ENCODE data around the gene PRSS56.

The PRSS56 gene

GRCh38 chr2:232485757-232486557 lies 34.2 kb upstream of the PRSS56 start:
- H3K4me3 ChIP-seq, result peak overlapping the region in 1 of 7 experiments; percentile 3
- no peak overlapping the region for H3K27ac ChIP-seq

DNA sequence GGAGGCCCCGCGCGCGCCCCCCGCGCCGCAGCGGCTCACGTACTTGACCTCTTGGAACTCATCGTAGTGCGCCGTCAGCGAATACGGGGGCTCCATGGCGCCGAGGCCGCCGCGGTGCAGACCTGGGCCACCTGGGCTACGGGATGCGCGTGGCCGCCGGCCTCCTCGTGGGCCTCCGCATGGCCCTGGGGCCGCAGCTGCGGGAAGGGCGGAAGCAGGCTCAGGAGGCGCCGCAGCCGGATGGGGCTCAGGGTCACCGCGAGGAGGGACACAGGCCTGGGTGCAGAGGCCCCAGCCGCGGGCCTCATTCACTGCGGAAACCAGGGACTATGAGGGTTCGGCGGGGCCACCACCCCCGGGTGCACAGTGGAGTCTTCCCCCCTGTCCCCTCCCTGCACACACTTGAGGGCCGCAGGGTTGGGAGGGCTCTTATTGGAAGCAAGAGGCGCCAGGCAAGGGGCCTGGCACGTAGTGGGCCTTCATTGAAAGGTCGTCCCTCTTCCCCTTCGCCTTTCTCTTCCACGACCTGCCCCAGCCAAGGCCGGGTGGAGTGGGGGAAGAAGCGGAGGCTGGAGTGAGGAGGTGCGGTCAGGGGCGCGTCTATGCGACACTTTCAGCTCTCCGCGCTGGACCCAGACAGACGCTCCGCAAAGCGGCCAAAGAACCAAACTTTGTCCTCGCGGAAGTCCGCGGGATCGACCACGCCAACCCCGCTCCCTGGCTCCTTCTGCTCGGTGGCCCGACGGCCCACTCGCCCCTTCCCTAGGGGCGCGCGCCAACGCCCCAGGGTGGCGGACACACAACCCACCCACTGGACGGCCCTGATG lies 33.4 kb upstream of the PRSS56 start:
- H3K4me3 ChIP-seq, result peak overlapping the region in 3 of 7 experiments; percentile 9 to 27 (median 13)
- H3K27ac ChIP-seq, result no peak overlapping the region

GRCh38 chr2:232487385-232488096 lies 32.6 kb upstream of the PRSS56 start, which contains the start of gene ECEL1:
TSS of gene ECEL1 (minus strand) at chr2:232487834. CDS start at chr2:232486653, 1,181 bp downstream.
- peak within 1 kb of the TSS in 3 of 7 experiments; percentile 9 to 27 (median 13) for H3K4me3 ChIP-seq

GRCh38 chr2:232488097-232488711 lies 32.0 kb upstream of the PRSS56 start:
- Histone ChIP-seq H3K27ac (no peak overlapping the region), H3K4me3 (no peak overlapping the region)

More at GRCh38 chr2:232487385-232488096, 32.6 kb upstream of the PRSS56 start, which contains the start of gene ECEL1:
- H3K27ac ChIP-seq, result no peak within 1 kb of the TSS

- H3K27ac ChIP-seq, result no peak overlapping the region
Measured at GRCh38 chr2:232488721-232489300, 31.4 kb upstream of the PRSS56 start.

DNA sequence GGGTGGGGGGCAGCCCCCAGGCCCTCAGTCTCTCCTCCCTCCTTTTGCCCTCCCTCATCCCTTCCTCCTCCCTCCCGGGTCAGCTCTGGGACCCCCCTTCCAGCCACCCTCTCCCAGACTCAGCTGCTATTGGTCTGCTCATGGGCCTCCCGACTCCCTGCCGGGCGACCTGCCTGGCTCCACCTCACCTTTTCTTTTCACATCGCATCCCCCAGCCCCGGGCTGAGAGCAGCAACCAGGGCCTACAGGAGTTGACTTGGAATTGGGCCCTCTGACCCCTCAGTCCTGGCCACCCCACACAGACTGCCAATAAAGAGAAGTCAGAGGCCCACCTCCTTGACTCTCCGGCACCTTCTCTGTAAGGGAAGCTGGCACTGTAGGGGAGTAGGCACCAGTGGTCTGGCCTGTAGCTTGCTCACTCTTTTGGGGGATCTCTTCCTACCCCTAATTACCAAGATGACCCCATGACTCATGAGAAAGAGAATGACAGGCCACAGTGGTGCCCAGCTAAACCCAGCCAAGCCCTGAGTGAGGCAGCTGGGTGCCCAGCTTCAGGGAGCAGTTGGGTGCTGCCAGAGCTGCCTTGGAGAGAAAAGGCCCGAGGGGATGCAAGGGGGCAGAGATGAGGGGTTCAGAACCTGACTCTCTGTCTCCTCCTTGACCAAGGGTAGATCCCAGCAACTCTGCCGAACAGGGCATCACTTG lies 30.5 kb upstream of the PRSS56 start:
- Histone ChIP-seq H3K4me3 (no peak overlapping the region), H3K27ac (no peak overlapping the region)

More at GRCh38 chr2:232488721-232489300, 31.4 kb upstream of the PRSS56 start:
- no peak overlapping the region for H3K4me3 ChIP-seq

GRCh38 chr2:232490221-232491138 lies 29.7 kb upstream of the PRSS56 start:
- no peak overlapping the region for H3K27ac ChIP-seq
- no peak overlapping the region for H3K4me3 ChIP-seq

DNA sequence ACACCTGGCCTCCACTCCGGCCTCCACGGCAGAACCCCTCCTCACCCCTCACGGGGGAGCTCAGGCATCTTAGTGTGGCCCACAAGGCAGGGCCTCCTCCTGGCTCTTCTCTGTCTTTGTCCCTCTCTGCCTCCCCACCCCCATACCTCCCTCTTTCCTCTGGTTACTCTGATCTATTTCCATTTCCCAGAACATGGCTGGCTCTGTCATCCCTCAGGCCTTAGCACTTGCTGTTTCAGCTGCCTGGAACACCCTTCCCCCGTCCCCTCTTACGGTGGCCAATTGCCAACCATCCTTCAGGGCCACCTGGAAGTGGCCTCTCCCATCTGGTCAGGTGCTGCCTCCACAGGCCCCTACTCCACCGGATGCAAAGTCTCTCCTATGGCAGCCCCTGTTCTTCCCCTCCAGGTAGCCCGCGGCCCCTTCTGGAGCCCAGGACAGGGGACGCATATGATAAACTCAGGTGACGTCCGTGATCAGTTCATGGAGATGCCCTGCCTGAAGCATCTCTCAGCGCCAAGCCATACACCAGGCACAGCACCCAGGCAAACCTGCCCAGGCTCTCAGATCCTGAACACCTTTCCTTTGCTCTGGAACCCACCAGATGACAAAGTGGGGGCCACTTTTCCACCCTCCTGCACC lies 28.9 kb upstream of the PRSS56 start:
- Histone ChIP-seq H3K27ac (no peak overlapping the region), H3K4me3 (no peak overlapping the region)

GRCh38 chr2:232492236-232492848 lies 27.8 kb upstream of the PRSS56 start:
- H3K27ac ChIP-seq, result no peak overlapping the region
- H3K4me3 ChIP-seq, result no peak overlapping the region

GRCh38 chr2:232492963-232493700 lies 27.1 kb upstream of the PRSS56 start:
- Histone ChIP-seq H3K27ac (no peak overlapping the region), H3K4me3 (no peak overlapping the region)

DNA sequence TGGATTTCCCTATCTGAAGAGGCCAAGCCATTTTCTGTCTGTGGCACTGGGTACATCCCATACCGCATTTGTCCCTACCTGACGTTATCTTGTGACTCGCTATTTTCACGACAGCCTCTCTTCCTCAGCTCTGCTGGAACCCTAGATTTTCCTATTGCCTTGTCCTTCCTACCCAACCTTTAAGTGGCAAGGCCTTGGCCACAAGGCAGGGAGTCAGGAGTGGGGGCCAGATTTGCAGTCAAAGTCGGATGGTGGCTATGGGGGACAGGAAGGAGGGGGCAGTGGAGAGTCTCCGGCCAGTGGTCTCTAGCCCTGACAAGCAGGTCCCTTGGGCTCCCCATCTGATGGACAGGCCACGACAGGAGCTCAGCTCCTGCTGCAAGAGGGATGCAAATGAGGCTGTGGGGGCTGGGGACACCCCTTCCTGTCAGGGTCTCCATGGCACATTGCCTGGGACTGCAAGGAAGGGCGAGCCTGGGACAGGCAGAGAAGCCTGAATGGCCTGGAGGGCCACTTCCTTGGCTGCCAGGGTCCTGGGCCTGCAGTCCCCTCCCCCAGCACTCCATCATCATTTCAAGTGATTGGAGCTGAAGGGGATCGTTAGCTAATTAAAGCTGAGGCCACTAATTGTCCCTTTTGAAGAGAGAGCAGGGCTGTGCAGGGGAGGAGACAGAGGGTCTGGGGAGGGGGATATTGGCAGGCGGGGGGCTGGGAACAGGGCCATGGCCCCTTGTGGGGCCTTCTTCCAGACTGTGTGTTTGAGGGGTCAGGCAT lies 26.3 kb upstream of the PRSS56 start:
- no peak overlapping the region for H3K27ac ChIP-seq
- H3K4me3 ChIP-seq, result no peak overlapping the region

DNA sequence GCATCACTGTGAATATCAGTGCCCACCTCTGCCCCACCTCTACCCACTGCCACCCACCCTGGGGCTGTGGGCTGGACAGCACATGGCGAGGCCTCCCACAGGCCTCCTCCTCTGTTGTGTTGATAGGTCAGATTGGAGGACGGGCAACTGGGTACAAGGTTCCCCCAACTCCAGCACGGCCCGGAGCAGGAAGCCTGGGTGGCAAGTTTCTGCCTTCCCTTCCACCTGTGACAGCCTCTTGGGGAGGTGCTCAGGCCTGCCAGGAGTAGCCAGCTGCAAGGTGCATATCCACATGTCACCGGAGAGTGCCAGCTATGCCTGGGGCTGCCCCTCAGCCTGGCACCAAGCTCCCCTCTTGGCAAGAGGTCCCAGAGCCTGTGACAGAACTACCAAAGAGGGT lies 25.6 kb upstream of the PRSS56 start:
- no peak overlapping the region for H3K27ac ChIP-seq
- no peak overlapping the region for H3K4me3 ChIP-seq

- H3K4me3 ChIP-seq, result no peak overlapping the region
- H3K27ac ChIP-seq, result no peak overlapping the region
Measured at GRCh38 chr2:232495292-232495691, 24.9 kb upstream of the PRSS56 start.

DNA sequence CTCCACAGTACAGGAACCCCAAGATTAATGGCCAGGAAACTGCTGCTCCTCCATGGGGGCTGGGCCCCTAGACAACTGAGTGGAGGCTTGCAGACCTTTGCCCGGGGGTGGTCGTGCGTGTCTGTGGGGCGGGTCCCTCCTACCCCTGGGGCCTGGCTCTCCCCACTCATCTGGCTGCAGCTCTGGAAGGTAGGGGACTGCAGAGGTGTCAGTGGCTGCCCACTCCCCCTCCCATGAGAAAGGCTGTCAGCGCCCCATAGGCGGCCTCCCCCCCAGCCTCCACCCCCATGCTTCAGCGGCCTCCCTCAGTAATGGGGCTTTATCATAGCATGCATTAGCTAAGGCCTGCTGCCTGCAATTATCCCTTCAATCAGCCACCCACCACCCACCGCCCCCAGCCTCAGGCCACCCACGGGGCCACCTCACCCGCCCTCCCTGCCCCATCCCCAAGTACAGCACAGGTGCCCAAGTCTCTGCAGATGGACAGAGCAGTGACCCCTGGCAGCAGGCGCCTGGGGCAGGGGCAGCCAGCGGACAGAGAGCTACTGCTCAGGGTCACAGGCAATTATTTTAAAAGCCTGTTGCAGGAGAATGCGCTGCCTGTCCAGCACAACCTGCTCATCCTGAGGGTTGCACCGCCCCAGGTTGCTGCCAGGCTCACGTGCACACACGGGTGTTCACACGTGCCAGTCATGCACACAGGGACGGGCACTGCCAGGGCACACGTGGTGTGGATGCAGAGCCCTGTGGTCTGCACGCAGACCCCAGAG lies 23.5 kb upstream of the PRSS56 start:
- Histone ChIP-seq H3K27ac (no peak overlapping the region), H3K4me3 (no peak overlapping the region)

GRCh38 chr2:232497348-232497747 lies 22.8 kb upstream of the PRSS56 start:
- H3K4me3 ChIP-seq, result no peak overlapping the region
- H3K27ac ChIP-seq, result no peak overlapping the region

All from skin epidermis (tissue), 12 donors.